NCI-H2081 treated with DMSO at 0.1 percent for 48 hours (cell line): ENCODE data around the gene METTL2A.
"Not testable (repeated sequence)": the region's sequence is repeated elsewhere in the genome, so short reads cannot be mapped to it uniquely, and the experiment has no call there.

Source experiments
- DNase-seq: peaks from one replicate; lab custom pipeline; 2025; lab: John Stamatoyannopoulos, UW

The METTL2A gene

DNA sequence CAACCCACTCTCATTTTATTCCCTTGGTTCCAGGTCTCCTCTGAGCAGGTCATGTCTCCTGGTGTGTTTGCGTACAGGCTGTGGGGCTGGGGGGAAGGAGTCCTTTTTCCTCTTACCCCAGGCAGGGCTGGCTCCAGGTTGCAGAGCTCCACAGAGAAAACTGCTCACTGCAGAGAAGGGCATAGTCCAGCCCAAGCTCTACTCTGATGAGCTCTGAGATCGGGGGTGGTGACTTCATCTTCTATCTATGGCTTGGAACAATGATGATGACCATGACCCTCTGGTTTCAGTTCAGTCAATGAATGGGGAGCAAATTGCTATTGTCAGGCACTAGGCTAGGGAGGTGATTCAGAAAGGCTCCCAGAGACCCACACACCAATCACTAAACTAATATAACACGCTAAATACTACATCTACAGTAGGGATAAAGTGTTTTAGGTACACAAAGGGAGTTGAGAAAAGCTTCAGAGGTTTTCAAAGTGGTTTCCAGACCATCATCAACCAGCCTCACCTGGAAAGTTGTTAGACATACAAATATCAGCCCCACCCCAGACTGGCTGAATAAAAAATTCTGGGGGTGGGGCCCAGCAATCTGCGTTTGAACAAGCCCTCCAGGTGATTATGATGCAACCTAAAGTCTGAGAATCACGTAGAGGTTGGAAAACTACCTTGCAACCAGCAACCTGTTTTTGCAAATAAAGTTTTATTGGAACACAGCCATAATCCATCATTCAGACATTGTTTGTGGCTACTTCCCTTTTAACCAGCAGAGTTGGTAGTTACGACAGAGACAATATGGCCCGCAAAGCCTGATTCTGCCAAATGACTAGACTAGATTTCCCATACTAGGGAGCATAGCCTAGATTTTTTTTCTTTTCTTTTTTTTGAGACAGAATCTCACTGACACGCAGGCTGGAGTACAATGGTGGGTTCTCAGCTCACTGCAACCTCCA, 49.6 kb downstream of the METTL2A start:
- DNase-seq, result not testable (repeated sequence)

DNA sequence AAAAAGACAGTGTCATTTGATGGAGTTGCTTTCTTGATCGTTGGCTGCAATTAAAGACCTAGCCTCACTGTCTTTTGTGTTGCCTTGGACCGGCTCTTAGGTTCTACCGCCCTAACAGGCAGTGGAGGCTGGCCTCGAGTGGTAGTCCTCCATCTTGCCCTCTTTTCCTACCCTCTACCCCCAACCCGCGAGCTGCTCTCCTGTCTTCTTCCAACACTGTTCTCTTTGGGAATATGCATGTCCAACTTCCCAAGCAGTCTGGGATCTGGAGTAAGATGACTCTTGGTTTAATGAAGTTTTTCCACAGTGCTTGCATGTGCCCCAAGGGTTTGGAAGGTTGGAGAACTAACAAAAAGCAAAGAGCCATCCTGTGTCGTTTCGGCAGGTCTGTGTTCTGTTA, 53.4 kb downstream of the METTL2A start:
- not testable (repeated sequence) for DNase-seq

DNA sequence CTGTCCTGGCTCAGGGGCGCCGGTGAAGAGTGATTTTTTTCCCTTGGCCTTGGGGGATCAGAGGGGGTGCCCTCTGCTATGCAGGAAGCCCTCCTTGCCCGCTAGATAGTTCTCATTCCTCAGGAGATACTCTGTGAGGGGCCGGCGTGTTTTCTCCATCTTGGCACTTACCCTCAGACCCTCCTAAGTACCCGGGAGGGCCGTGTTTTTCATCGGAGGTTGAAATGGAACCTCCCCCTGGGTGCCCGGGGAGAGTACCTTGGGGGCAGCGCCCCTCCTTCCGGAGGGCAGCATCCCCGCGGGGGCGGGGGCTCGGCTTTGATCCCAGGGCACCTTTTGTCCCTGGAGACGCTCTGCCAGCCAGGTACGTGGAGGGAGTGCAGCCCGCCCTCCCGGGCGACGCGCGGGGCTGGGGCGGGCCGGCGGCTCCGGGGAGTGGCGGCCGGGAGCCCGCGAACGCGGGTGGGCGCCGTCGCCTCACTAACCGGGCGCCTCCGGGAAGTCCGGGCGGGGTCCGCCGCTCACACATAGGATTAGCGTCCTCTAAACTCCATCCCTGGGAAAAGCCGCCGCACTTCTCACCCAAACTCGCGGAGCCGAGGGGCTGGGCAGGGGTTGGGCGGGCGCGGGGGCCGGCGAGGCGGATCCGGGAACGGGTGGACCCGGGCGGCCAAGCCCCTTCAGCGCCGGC, 54.2 kb downstream of the METTL2A start:
- DNase-seq, result not testable (repeated sequence)

DNA sequence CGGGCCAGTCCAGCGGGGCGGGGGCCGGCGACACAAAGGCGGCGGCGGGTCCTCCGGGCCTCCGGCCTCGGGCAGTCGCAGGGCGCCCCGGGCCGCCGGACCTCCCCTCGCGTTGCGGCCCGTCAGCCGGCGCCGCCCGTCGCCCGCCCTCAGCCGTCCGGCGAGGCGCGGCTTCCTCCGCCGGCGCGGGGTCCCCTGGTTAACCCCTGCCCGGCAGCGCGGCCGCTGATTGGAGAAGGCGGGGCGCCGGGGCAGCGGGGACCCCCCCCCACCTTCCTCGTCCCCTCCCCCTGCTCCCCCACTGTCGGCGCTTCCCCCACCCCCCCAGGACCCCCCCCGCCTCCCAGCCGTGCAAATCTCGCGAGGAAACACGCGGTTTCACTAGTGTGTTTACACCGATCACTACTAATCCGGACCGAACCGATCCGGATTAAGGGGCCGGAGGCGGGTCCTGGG, 54.8 kb downstream of the METTL2A start, which contains the start of gene TLK2:
Gene TLK2 (plus strand): TSS at position 402 of the 456 bp plus-strand sequence. CDS start 2,301 bp downstream, outside the sequence.
- peak; percentile 22 for DNase-seq

DNA sequence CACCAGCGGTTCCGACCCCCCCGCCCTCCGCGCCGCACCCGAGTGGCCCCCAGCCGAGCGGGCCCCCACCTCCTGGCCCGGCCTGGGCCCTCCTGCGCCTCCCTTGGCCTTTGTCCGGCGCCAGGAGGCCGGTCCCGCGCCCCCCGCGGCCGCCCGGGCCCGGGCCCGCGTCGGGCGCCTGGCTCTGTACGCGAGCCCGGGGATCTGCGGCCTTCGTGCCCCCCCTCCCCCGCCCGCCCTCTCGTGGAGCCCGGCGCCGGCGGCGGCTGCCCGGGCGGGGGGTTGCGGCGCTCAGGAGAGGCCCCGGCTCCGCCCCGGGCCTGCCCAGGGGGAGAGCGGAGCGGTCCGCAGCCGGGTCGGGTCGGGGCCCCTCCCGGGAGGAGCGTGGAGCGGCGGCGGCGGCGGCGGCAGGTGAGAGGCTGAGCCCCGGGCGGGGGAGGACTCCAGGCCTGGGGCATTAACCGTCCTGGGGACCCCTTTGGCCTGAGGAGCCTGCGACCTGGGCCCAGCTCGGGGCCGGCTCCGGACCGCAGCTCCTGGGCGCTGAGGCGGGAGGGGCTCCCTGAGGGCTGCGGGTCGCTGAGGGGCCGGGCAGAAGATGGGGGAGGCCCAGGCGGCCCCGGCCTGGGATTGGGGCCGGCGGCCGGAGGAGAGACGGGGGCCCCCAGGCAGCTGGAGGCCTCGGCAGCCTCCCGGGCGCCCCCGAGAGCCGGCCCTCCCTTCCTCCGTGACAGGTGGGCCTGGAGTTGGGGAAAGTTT, 55.4 kb downstream of the METTL2A start:
- not testable (repeated sequence) for DNase-seq

DNA sequence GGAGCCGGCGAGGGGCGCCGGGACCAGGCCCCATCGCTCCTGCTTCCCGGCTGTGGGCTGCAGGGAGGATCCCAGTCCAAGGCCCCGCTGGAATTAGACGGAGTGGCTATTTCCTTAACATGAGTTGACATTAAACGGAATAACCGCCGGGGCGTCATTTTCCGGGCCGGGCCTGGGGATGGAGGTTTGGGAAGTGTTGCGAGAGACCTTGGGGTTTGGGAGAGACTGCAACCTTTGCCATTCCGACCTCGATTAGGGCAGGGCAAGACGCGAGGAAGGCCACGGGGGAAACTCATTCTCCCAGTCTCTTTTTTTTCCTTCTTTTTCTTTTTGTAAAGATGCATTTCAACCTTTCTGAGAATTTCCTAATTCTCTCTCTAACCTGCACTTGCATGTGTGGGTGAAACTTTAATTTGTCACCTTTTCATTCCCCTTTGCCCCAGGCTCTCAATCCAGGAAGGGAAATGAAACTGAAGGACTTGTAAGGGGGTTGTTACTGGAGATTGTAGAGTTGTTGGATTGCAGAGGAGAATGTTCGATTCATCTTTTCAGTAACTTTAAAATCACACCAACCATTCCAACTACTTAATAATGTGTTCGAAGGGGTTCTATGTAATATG, 56.1 kb downstream of the METTL2A start:
- DNase-seq, result not testable (repeated sequence)

DNA sequence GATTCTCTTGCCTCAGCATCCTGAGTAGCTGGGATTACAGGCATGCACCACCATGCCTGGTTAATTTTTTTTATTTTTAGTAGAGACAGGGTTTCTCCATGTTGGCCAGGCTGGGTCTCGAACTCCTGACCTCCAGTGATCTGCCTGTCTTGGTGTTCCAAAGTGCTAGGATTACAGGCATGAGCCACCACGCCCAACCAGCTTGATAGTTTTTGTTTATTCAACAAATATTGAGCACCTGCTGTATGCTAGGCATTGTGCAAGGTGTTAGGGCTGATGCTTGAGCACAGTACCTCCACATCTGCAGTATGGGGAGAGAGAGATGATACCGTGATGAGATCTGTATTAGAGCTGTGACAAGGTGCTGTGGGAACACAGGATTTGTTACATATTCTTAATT, 58.9 kb downstream of the METTL2A start:
- not testable (repeated sequence) for DNase-seq

DNA sequence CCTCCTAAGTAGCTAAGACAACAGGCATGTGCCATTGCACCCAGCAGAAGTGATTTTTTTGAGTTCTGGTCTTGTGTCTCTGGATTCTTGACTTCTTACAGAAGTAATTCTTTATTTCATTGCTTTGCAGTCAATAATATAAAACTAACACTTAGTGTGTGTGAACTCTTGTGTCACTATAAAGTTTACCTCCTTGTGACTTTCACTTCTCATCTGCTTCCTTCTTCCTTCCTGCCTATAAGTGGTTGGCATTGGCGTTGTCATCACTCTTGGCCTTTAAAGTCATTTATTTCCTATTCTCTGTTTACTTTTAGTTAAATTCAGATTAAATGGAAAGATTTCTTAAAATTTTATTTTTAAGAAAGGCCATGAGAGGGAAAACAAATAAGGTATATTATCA, 67.3 kb downstream of the METTL2A start:
- DNase-seq, result not testable (repeated sequence)

DNA sequence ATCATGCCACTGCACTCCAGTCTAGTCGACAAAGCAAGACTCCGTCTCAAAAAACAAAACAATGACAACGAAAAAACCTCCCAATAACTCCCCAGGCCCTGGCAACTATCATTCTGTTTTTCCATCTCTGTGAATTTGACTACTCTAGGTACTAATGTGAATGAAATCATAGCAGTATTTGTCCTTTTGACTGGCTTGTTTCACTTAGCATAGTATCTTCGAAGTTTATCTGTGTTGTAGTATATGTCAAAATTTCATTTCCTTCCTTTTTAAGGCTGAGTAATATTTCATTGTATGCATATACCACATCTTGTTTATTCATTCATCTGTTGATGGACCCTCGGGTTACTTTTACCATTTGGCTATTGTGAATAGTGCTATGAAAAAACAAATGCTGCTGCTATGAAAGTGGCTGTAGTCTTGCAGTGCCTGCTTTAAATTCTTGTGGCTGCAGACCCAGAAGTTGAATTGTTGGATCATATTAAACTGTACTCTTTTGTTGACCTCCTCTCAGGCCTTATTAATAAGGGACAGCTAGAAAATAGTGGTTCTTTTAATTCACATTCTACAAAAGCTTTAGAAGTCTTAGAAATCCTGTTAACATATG, 69.5 kb downstream of the METTL2A start:
- not testable (repeated sequence) for DNase-seq

DNA sequence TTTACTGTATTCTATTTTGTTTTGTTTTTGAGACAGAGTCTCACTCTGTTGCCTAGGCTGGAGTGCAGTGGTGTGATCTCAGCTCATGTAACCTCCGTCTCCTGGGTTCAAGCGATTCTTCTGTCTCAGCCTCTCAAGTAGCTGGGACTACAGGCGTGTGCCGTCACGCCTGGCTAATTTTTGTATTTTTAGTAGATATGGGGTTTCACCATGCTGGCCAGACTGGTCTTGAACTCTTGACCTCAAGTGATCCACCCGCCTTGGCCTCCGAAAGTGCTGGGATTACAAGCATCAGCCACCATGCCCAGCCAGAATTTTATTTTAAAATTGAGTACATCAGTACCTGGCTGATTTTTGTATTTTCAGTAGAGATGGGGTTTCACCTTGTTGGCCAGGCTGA, 70.4 kb downstream of the METTL2A start:
- DNase-seq, result not testable (repeated sequence)

DNA sequence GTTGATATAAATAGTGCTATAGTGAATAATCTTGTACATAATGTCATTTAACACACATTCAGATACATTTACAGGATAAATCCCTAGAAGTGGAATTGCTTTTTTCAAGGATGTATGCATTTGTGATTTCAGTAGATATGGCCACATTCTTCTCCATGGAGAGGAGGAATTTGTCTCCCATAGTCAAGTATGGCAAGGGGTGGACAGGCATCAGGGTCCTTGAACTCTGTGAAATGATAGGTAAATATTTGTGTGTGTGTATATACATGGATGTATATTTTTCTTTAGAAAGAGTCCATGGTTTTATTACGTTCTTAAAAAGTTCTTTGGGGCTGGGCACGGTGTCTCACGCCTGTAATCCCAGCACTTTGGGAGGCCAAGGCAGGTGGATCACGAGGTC, 72.6 kb downstream of the METTL2A start:
- DNase-seq, result not testable (repeated sequence)

DNA sequence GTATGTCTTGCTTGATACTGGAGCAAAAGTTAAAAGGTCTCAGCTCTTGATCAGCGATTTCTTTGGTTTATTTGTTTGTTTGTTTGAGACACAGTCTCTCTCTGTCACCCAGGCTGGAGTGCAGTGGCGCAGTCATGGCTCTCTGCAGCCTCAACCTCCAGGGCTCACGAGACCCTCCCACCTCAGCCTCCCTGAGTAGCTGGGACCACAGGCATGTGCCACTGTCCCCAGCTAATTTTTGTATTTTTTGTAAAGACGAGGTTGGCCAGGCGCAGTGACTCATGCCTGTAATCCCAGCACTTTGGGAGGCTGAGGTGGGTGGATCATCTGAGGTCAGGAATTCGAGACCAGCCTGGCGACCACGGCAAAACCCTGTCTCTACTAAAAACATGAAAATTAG, 75.1 kb downstream of the METTL2A start:
- not testable (repeated sequence) for DNase-seq
